T-helper 1 cell (primary cell): ENCODE results near the gene CLMN.
A peak's percentile ranks its signal among the peaks of the same experiment; 100 is the strongest.

ENCODE experiments used
- DNase-seq, 5 donors: peaks; one replicate each; pipeline ENCODE4 v3.0.0-alpha.2; 2012 to 2020
- total RNA-seq, 4 donors: gene quantifications; one replicate each; lab custom pipeline; 2026; lab: John Stamatoyannopoulos, UW

The CLMN gene
- 0.12 to 0.46 (median 0.29) reads per million in 4 donors for total RNA-seq

GRCh38 chr14:95319312-95320077, at the start of gene CLMN:
CLMN (minus strand) TSS chr14:95319908; CDS start chr14:95319792, 116 bp downstream.
- peak in 2 of 5 donors; percentile 6 to 21 for DNase-seq

- DNase-seq, result no peak
Measured at GRCh38 chr14:95365401-95365800, 45.7 kb upstream of the CLMN start.

- DNase-seq, result no peak
Measured at GRCh38 chr14:95364481-95365209, 44.9 kb upstream of the CLMN start.

GRCh38 chr14:95363468-95363954, 43.8 kb upstream of the CLMN start:
- DNase-seq, result no peak

GRCh38 chr14:95362138-95362494, 42.4 kb upstream of the CLMN start:
- DNase-seq, result no peak

- peak in 1 of 5 donors; percentile 23 for DNase-seq
Measured at GRCh38 chr14:95361373-95362137, 41.8 kb upstream of the CLMN start.

GRCh38 chr14:95360828-95361227, 41.1 kb upstream of the CLMN start:
- no peak for DNase-seq

- no peak for DNase-seq
Measured at GRCh38 chr14:95359994-95360826, 40.5 kb upstream of the CLMN start.

GRCh38 chr14:95356245-95356869, 36.6 kb upstream of the CLMN start:
- DNase-seq, result no peak

- no peak for DNase-seq
Measured at GRCh38 chr14:95355422-95355821, 35.7 kb upstream of the CLMN start.

- no peak for DNase-seq
Measured at GRCh38 chr14:95354834-95355233, 35.1 kb upstream of the CLMN start.

- no peak for DNase-seq
Measured at GRCh38 chr14:95353664-95354063, 34.0 kb upstream of the CLMN start.

- DNase-seq, result no peak
Measured at GRCh38 chr14:95353007-95353406, 33.3 kb upstream of the CLMN start.

- DNase-seq, result no peak
Measured at GRCh38 chr14:95352481-95352880, 32.8 kb upstream of the CLMN start.

GRCh38 chr14:95349241-95349640, 29.5 kb upstream of the CLMN start:
- DNase-seq, result no peak

- DNase-seq, result no peak
Measured at GRCh38 chr14:95348395-95349080, 28.8 kb upstream of the CLMN start.

- no peak for DNase-seq
Measured at GRCh38 chr14:95346820-95347219, 27.1 kb upstream of the CLMN start.

- DNase-seq, result no peak
Measured at GRCh38 chr14:95346266-95346665, 26.6 kb upstream of the CLMN start.

GRCh38 chr14:95345032-95345431, 25.3 kb upstream of the CLMN start:
- DNase-seq, result no peak

GRCh38 chr14:95344536-95344935, 24.8 kb upstream of the CLMN start:
- no peak for DNase-seq

GRCh38 chr14:95341564-95341963, 21.9 kb upstream of the CLMN start:
- DNase-seq, result no peak
